Mucosa of descending colon (tissue), 3 donors: ENCODE results near the gene TFE3. TPM values are rescaled to one million over a fixed set of nuclear protein-coding genes. Genes with fewer than 3 reads are reported as not detected.
A peak's percentile ranks its signal among the peaks of the same experiment; 100 is the strongest.

Experiments
- ATAC-seq: fragments of 200-7000 bp; cut with Tn5 transposase; one replicate; pipeline ENCODE4 v1.9.1; 2020; ENCODE audit warnings: mild to moderate bottlenecking, moderate library complexity
- DNase-seq, 3 donors: peaks; one replicate each; pipeline ENCODE4 v3.0.0-alpha.2; 2020
- H3K36me3 ChIP-seq: fragments of 200-600 bp; one replicate; pipeline ENCODE4 v1.8.0; 2021; ENCODE audit warnings: low read depth, mild to moderate bottlenecking
- H3K4me1 ChIP-seq: fragments of 200-600 bp; one replicate; pipeline ENCODE4 v1.8.0; 2021; ENCODE audit warnings: low read depth, mild to moderate bottlenecking
- H3K4me3 ChIP-seq: fragments of 200-600 bp; one replicate; pipeline ENCODE4 v1.8.0; 2021; ENCODE audit warnings: mild to moderate bottlenecking
- H3K9me3 ChIP-seq: fragments of 200-600 bp; one replicate; pipeline ENCODE4 v1.8.0; 2021; ENCODE audit warnings: mild to moderate bottlenecking
- intact Hi-C, 2 donors: fragments of 100-400 bp; cut with DNase I in 1 of 2; cut with micrococcal nuclease in 1 of 2; formaldehyde crosslinking; loops; one replicate each; pipeline versions ENCODE4 v1.11.0 to v1.11.1; 2022; cut with DNase I, micrococcal nuclease
- total RNA-seq, 3 donors: library from RNA; stranded (reverse); fragmentation: NEBNext Ultra II Directional in 2 of 3; extraction: Animal tissue kit (Norgen Biotek cat#: 25700) in 2 of 3; gene quantifications; one replicate each; pipeline versions ENCODE4 v1.2.1 to v1.2.4, GENCODE V29; 2021 to 2023
- TF ChIP-seq, protein P1 (sequence below): fragments of 200-600 bp; IDR thresholded peaks from one replicate; pipeline ENCODE4 v1.8.0; 2022; ENCODE audit warnings: antibody characterized with exemption, mild to moderate bottlenecking
- donor health status: DM: no; HTN: no; CAD: no; lungs with moderate emphysema.
- donor health status: DM: no; HTN: no; CAD: no.
- donor health status: DM: no; HTN: yes; CAD: no.

TFE3 gene
- total RNA-seq, 3 donors from 2014 or later = 26.6 to 46.6 (median 28.1) TPM

DNA sequence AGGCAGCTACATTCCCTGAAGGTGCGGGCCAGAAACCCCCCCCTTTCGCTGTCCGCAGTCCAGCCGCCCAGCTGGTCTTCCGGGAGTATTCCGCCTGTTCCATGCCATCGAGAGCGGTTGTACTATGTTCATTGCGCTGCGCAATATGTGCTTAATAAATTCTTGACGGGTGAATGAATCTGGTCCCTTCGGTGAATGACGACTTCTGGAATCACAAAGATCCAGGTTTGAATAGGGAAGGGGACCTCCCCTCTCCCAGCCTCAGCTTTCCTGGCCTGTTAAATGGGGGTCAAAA lies 777 bp upstream of the TFE3 start:
- no peaks in the 10 kb centered on the region for H3K4me1 ChIP-seq
- ATAC-seq (no peak), DNase-seq (no peak)
- no peaks in the 10 kb centered on the region for H3K9me3 ChIP-seq
- no peaks in the 10 kb centered on the region for H3K36me3 ChIP-seq
- intact Hi-C loops = no loop called here
- TF ChIP-seq, protein P1, sequence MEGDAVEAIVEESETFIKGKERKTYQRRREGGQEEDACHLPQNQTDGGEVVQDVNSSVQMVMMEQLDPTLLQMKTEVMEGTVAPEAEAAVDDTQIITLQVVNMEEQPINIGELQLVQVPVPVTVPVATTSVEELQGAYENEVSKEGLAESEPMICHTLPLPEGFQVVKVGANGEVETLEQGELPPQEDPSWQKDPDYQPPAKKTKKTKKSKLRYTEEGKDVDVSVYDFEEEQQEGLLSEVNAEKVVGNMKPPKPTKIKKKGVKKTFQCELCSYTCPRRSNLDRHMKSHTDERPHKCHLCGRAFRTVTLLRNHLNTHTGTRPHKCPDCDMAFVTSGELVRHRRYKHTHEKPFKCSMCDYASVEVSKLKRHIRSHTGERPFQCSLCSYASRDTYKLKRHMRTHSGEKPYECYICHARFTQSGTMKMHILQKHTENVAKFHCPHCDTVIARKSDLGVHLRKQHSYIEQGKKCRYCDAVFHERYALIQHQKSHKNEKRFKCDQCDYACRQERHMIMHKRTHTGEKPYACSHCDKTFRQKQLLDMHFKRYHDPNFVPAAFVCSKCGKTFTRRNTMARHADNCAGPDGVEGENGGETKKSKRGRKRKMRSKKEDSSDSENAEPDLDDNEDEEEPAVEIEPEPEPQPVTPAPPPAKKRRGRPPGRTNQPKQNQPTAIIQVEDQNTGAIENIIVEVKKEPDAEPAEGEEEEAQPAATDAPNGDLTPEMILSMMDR = no peak
- H3K4me3 ChIP-seq = no peak overlapping the region

DNA sequence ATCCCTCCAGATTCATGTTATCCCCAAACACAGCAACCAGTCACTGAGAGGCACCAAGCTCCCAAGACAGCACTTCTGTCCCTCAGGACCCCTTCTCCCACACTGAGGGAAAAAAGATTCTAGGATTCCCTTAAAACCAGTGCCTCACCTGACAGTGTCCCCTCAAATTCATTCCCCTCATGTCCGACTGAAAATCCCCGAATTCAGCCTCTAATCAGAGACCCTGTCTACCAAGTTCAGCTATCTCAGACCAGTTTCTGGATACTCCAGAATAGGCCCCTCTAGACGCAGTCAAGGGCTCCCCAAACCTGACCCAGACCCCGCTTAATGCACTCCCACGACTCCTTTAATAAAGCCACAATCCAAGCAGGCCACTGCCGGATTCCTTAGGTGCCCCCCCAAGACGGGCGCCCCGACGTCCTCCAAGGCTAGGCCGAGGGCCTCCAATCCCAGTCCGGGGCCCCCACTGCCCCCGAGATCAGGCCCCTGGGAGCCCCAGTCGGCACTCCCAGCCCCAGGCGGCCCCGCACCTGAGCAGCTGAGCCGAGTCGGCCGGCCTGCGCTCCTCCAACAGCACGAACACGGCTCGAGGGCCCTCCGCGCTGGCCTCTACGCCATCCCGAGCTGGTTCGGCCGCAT lies 457 bp downstream of the TFE3 start:
- no peaks in the 10 kb centered on the region for H3K4me1 ChIP-seq
- peak overlapping the region; percentile 54 for H3K4me3 ChIP-seq
- no peaks in the 10 kb centered on the region for H3K9me3 ChIP-seq
- intact Hi-C loops = no loop called here
- peak in 1 of 3 donors; percentile 26 for DNase-seq
- TF ChIP-seq, protein P1 = no peak
- H3K36me3 ChIP-seq = no peaks in the 10 kb centered on the region
- no peak for ATAC-seq

DNA sequence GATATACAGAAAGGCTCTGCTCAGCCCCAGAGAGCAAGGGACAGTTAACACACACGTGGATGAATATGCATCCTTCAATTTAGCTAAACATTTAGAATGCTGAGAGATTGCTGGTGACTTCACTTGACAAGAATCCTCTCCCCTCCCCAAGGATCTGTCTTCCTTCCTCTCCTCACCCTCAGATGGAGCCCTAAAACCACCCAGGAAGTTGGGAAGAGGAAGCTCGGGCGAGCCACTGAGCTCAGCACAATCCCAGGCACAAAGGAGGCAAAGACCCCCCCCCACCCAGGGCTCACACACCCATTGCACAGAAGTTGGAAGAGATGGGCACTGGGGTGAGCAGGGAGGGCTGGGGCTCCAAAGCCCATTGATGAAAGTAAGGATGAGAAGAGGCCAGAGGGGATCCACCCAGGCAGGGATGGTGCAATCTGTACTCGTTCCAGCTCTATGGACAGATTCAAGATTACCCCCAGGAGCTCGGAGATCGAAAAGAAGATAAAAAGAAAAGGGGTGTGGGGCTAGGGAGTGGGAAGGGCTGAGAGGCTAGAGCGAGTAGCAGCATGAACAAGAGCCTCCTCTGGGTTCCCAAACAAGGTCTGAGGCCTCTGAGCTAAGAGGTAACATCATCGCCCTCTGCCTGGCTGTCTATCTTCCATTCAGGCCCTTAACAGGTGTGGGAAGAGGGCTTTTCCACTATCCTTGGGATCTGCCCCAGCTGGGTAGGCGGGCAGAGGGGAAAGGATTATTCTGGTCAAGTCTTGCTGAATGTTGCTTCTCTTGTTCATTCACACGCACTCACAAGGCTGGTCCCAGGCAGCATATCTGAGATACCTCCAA lies 1.2 kb downstream of the TFE3 start:
- TF ChIP-seq, protein P1 = no peak
- intact Hi-C loops = no loop called here
- Histone ChIP-seq H3K4me1 (no peaks in the 10 kb centered on the region), H3K4me3 (no peak overlapping the region), H3K36me3 (no peaks in the 10 kb centered on the region), H3K9me3 (no peaks in the 10 kb centered on the region)
- DNase-seq (peak in 1 of 3 donors; percentile 22), ATAC-seq (no peak)

DNA sequence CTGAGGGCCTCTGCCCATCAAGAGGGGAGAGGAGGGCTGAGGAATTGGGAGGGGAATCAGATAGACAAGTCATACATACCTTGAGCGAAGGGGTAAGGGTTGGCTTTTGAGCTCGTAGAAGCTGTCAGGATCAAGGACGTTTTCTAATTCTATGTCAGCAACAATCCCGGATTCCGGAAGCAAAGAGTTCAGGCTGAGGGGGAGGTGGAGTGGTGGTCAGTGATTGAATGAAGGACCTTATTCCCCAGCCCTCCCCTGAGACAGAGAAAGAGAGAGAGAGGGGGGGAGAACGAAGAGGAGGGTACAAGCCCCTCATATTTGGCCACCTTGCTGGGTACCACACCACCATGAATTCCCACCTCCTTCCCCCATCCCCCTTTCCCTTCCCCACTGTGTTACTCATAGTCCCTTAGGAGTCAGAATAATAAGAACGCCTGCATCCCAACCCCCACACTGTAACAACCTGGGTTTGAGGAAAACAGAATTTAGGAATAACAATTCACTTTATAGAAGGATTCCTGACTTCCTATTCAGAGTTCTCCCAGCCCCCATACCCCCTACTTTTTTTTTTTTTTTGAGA lies 2.7 kb downstream of the TFE3 start:
- ATAC-seq (no peak), DNase-seq (no peak)
- TF ChIP-seq, protein P1 = no peak
- no peaks in the 10 kb centered on the region for H3K4me1 ChIP-seq
- intact Hi-C loops = no loop called here
- no peaks in the 10 kb centered on the region for H3K9me3 ChIP-seq
- H3K4me3 ChIP-seq = no peak overlapping the region
- no peaks in the 10 kb centered on the region for H3K36me3 ChIP-seq

DNA sequence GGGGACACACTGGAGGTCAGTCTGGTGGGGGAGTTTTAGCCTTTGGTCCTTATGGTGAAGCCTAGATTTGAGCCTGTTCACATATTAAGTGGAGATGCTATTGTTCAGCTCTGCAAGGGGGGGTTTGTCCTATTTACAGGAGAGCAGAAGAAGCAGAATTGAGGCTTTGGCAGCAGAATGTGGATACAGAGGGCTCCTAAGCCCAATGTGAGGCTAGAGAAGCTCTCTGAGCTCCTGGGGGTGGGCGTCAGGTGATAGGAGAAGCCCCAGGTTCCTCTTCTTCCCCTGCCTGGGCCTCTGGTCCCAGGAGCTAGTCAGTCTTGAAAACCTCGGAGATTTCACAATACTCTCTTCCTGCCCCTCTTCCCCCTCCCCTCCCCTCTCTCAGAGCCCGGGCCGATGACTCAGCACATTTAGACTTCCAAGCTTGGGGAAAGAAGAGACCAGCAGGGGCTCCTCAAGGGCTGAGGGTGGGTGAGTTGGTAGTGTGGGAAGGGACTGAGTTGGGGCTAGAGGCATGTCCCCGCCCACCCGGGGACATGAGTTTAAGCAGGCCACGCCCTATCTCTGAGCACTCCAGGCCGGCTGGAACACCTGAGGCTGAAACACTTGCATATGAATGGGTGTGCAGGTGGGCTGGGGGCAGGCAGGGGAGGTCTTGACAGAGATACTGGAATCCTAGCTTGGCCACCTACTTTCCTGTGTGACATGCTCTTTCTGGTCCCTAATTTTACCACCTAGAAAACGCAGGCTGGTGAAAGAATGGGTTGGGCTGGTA lies 3.4 kb downstream of the TFE3 start:
- Histone ChIP-seq H3K4me1 (no peaks in the 10 kb centered on the region), H3K36me3 (no peaks in the 10 kb centered on the region), H3K9me3 (no peaks in the 10 kb centered on the region), H3K4me3 (no peak overlapping the region)
- intact Hi-C loops = no loop called here
- ATAC-seq (no peak), DNase-seq (peak; percentile 39 to 69 (median 43))
- TF ChIP-seq, protein P1 = no peak
